GM18499 (cell line): ENCODE data around the gene PDRG1.

Experiments used
- ATAC-seq: cut with Tn5 transposase; IDR thresholded peaks from one replicate; pipeline ENCODE4 v1.9.1; 2021; ENCODE audit warnings: moderate number of reproducible peaks; ENCODE audit not compliant: insufficient read depth, unreplicated experiment

The PDRG1 gene

DNA sequence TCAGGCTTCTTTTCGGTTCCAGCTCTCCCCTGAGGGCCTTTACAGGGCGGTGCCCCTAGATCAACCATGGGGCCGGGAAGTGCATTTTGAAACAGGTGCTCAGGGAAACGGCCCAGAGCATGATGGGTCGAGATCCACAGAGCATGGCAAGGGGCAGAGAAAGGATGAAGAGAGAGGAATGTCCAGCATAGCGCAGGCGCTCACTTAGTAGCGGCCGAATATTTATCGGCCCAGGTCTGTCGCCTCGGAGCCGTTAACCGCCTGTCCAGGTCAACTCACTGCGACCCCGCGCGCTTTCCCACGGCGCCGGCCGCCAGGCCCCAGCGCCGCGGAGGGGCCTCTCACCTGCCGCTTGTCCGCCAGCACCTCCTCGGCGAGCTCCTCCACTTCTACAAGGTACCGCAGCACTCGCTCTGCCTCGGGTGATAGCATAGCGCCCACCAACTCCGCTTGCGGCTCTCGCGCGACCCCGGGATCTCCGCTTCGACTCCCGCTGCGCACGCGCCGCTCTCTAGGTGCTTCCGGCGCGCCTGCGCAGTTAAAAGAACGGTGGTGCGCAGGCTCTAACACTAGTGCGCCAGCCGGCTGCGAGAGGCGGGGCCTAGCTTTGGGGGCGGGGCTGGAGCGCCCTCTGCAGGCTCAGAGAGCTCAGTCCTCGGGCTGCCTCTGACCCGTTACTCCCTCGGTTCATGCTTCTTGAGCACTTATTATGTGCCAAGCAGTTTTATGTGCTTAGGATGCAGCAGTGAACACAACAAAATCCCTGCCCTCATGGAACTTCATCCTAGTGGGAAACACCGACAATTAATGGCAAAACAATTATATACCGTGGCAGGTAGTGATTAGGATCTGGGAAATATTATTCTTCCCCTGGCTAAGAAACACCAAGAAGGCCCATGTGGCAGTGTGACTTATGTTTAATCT lies at the start of gene PDRG1:
Gene PDRG1, minus strand, starts transcription at position 517 of the 924 bp plus-strand sequence. Its CDS starts 85 bp downstream, at position 432.
- ATAC-seq, result peak; percentile 86

DNA sequence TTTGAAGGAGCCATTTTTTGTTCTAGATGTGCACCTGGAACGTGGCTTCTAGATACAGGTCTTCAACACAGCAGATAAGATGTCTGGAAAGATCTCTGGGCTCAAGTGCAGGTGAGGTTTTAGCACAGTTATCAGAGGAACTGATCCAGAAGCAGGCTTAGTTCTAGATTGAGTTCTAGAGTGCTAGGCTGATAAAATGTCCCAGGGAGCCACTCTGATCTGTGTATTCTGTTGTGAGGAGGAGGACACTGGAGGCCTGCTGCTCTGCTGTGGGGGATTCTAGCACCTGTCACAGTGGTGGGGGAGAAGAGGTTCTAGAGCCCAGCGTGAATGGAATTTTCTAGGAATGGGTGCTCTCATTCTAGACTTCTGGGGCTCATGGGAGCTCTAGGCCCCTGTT lies 46.4 kb upstream of the PDRG1 start:
- ATAC-seq, result no peak

DNA sequence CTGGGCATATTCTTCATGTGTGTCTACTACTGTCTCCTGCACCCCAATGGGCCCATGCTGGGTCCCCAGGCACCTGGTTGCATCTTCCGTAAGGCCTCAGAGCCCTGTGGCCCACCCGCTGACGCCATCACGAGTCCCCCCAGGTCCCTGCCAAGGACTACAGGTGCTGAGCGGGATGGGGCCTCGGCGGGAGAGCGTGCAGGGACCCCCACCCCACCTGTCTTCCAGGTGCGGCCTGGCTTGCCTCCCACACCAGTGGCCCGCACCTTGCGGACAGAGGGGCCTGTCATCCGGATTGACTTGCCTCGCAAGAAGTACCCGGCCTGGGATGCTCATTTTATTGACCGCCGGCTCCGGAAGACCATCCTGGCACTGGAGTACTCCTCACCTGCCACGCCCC lies 45.1 kb upstream of the PDRG1 start:
- no peak for ATAC-seq

DNA sequence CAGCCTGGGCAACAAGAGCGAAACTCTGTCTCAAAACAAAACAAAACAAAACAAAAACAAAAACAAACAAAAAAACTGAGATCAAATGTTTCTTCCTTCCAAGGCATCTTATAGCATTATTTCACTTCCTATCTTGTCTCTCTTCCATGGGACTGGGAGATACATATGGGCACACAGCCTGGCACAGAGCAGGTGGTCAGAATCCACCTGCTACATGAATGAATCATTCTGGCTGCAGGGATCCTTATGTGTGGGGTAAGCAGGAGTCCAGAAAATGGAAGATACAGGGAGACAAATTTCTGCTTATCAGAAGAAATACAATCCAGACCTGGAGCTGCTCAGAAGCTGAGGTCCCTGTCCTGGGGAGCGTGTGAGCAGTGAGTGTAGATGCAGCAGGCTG lies 40.2 kb upstream of the PDRG1 start:
- ATAC-seq, result no peak

DNA sequence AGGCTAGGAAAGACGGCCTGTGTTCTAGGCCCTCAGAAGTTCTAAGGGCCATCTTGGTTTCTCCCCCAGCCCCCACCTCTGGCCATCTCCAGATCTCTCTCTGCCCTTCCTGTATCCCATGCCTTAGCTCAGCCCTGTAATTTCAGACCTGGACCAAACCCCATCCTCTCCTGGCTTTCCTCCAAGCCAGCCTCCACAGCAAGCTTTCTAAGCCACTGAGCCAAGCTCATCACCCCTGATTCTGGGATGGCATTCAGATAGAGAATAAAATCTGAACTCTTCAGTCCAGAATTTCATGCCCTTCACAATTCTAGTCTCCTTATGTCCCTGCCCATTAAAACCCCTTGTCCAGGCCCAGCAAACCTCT lies 39.5 kb upstream of the PDRG1 start:
- no peak for ATAC-seq

DNA sequence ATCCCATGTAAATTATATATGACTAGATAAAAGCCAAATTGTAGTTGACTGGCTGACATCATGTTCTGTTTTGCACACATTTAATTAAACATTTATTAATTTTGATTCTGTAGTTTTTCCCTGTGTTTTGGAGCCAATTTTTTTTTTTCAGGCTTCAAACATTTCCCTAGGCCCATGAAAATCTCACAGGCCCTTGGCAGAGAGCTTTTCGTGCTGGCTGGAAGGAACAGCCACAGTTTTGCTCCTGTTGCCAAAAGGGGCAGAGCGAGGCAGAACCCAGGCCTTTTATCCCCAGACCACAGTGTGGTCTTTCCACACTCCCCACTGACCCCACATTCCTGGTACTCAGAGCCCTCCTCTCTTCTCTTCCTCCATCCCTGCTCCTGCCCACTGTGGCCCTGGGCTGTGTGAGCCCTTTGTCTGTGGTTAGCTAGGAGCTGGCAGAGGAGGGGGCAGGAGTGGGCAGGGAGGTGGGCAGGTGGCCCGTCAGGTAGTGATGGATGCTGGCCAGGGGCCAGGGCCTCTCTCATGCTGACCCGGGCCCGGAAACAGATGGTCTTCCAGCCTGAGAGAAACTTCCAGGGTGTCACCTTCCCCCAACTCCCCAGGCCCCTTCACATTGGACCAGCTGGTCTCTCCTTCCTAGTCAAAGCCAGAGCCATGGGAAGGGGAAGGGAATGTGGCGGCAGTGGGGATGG lies 38.9 kb upstream of the PDRG1 start:
- no peak for ATAC-seq

DNA sequence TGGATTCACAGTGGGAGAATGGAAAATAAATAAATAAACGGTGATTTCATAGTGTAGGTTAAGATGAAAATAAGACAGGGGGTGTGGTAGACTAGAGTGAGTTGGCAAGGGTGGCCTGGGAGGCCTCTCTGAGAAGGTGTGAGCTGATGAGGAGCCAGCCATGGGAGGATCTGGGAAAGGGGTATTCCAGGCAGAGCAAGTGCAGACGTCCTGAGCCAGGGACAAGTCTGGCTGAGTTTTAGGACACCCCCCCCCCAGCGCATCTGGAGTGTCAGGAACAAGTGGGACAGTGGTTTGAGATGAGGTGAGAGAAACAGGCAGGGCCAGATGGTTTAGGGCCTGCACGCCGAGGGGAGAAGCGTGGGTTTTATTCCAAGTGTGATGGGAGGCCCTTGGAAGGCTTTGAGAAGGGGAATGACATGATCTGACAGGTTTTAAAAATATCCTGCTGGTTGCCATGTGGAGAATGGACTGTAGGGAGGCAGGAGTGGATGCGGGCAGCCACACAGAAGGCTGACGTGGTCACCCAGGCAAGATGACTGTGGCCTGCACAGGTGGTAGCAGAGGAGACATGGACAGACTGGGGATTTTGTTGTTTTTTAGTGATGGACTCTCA lies 37.3 kb upstream of the PDRG1 start:
- no peak for ATAC-seq

DNA sequence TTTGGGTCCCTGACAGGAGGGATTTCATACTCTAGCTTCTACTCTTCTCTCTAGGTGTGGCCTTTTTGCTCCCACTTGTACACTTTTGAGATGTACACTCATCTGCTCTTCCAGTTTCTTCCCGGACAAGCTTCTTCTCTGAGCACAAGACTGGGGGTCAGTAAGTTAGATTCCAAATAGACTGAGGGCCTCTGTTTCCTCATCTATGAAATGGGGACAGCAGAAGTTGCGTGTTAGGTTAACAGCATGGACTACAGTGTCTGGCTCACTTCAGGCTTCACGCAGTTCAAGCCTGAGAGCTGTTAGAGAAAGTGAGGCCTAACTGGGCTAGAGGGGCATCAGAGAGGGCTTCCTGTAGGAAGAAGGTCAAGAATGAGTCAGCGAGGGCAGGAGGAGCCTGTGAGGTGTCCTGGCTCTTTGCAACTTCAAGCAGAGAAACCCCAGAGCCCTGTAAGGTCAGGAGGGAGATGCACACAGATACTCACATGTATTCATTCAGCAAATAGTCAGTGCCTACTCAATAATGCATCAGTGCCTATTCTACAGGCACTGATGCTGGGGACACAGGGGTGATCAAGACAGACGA lies 36.7 kb upstream of the PDRG1 start:
- no peak for ATAC-seq

DNA sequence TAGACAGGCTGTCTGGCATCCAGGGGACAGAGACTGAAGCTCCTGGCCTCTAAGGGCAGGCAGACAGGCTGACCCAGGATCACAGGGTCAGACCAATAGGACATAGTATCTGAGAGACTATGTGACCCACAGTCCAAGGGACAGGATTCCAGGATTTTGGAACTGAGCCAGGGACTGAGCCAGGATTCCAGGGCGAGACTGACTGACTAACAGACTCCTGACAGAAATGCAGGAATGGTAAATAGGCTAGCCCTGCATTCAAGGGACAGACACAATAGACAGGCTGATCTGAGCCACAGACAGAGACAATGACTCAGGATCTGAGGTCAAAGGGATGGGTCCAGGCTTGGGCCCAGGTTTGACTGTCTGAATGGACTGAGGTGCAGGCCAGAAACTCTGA lies 35.9 kb upstream of the PDRG1 start:
- ATAC-seq, result no peak

DNA sequence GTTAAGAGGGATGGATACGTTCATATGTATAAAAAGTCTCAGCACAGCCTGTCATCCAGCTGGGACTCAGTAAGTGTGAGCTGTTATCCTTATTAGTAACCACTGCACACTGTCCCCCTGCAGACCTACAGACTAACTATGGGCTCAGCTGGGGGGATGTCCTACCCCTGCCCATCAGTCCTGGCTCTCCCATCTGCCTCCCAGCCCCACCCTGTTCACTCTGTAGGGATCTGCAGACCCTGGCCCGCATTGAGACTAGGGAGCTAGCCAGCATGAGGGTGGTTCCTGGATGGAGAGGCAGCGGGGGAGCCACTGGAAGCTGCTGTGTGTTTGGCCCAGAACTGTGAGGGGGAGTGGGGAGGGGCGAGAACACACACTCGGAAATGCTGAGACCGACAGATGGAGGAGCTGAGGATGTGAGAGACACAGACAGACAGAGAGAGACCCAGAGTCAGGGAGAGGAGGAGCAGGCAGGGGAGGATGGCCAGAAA lies 33.2 kb upstream of the PDRG1 start:
- ATAC-seq, result no peak

DNA sequence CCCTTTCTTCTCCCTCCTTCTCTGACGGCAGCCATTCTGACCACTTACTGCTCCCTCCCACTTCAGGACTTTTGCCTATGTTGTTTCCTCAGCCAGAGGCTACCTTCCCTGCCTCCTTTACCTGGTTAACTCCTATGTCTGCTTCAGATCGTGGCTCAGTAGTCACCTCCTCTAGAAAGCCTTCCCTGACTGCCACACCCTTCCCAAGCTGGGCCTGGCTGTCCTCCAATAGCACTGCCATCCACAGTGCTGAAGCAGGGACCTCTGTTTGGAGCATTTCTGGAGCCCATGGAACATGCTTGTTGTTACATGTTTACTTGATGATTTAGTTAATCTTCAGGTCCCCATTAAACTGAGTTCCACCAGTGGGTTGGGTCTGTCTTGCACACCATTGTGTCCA lies 29.9 kb upstream of the PDRG1 start:
- no peak for ATAC-seq

DNA sequence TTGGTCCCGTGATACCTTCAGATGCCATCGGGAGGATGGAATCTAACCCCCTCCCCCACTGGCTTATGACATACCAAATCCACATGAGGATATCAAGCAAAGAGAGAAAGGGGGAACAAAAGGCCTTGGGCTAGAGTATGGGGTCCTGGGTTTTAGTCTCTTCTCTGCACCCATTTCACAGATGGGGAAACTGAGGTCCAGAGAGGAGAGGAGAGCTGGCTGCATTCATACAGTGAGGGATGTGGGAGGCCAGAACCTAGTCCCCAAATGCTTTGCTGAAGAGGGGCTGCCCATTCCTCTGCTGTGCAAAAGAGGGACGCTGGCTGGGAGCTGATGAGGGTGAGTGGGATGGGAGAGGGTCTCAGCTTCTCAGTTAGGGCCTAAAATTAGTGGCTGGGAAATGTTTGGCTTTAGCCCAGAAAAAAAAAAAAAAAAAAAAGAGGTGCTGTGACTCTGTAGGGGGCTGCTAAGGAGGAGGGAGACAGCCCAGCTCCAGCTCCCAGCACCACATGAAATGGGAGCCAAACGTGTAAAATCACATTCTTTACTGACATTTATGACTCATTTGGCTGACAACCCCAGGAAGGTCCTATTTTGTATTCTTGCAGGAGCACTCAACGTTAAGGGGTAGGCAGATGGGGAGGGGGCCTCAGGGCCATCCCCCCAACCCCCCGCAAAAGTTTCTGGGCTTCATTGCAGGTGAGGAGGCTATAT lies 28.0 kb upstream of the PDRG1 start:
- no peak for ATAC-seq

DNA sequence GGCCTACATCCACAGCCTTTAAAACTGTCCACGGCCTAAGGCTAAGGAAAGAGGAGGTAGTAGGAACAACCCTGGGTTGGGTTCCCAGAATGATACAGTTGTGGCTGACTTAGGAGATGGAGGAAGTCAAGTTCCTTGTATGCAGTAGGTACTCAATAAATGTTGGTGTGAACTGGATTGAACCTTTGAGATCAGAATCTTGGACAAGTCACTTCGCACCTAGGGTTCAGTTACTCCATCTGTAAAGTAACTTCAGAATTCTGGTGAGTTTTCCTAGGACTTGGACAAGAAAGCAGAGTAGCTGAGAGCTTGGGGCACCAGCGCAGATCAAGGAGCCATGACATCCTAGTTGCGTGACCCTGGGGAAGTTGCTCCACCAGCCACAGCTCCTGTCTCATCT lies 25.2 kb upstream of the PDRG1 start:
- no peak for ATAC-seq

DNA sequence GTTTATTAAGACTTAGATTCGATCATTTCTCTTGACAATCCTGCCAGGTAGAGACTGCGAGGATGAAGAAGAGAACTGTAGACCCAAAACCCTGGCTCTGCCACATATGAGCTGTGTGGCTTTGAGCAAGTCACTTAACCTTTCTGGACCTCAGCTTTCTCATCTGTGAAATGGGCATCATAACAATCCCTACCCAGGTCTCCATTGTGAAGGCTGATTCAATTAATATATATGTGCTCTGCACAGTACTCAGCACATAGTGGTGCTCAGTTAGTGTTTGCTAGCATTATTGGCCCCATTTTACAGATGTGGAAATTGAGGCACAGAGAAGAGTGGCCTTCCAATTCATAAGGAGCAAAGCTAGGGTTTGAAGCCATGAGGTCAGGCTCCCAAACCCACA lies 24.0 kb upstream of the PDRG1 start:
- ATAC-seq, result no peak

DNA sequence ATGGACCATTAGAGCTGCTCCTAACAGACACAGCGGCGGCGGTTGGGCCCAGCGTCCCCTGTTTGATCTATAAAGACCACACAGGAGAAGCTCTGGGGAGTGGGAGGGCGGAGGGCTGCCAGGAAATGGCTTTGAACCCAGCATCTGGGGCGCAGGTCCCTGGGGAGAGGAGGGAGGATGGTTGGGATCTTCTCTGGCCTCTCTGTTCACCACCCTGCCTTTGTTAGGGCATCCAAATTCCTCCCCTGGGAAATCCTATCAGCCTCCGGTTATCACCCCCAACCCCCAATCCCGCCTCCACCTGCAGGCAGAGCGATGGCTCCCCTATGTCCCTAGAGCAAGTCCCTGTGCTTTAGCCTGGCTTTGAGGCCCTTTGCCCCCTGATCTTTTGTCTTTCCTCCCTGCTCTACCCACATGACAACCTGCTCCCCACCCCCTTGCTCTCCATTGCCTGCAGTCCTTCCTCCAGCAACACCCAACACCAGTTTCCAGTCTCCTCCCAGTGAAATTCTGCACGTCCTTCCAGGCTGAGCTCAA lies 23.2 kb upstream of the PDRG1 start:
- ATAC-seq, result no peak

DNA sequence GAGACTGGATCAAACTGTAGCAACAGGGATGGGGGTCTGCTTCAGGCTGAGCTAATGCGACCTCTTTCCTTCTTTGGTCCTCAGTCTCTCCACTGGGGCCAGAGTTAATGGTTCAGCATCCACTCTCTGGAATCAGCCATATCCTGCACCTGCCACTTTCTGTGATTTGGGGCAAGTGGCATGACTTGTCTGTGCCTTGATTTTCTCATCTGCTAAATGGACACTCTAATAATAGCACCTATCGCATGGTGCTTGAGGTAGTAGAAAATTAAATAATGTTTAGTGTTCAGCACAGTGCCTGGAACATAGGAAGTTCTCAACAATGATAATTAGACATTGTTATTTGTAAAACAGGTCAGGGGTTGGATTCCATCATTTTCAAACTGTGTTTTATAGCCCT lies 22.4 kb upstream of the PDRG1 start:
- no peak for ATAC-seq

DNA sequence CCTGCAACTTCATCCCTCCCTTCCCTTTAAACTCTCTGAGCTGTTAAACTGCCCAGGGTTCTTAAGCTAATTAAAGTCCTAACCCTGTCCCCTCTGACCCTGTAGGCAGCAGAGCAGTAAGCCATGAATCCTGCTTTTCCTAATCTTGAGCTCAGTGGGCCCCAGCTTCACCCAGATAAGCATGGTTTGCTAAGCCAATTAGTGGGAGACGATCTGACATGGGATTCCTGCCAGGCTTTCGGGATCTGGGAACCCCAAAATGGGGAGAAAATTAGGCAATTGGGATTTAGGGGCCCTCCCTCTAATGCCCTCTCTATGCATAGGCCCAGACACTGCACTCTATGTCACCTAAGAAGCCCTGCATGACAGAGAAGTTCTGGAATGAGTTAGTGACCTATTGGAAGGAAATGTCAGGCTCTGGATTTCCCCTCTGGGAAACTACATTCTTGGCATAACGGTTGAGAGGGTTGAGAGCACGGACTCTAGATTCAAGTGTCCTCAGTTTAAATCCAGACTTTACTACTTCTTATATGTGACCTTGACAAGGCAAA lies 20.7 kb upstream of the PDRG1 start:
- no peak for ATAC-seq

DNA sequence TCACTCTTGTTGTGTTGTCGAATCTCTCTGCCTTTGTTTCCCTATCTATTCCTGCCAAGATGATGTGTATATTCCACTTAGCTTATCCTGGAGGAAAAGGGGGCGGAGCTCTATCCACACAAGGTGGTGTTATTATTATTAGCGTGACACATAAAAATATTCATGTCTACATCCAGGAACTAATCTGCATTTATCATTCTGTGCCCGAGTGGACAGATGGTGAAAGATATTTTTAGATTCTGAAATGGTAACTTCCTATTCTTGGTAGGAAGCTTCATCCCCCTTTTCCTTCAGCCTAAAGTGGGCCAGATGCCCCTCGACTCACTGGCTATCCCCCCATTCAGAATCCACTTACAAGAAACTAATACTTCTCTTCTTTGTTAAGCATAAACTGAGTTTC lies 18.1 kb upstream of the PDRG1 start:
- ATAC-seq, result no peak

DNA sequence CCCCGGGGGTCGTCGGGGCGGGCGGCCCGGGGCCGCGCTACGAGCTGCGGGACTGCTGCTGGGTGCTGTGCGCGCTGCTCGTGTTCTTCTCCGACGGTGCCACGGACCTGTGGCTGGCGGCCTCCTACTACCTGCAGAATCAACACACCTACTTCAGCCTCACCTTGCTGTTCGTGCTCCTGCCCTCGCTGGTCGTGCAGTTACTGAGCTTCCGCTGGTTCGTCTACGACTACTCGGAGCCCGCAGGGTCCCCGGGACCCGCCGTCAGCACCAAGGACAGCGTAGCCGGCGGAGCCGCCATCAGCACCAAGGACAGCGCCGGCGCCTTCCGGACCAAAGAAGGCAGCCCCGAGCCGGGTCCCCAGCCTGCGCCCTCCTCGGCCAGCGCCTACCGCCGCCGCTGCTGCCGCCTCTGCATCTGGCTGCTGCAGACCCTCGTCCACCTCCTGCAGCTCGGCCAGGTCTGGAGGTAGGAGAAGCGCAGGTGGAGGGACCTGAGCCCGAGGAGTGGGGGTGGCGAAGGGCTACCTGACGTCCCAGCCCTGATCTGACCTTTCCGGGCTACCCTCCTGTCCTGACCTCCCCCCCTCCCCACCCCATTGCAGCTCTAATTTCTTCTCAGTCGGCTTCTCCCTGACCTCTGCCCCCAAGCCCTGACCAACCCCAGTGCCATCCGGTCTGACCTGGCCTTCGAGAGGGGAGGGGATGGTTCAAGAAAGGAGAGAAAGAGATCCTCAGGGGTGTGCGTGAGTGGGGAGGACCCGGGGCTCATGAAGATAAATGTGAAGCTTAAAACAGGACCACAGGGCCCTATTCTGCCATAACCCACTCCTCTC lies 16.7 kb upstream of the PDRG1 start:
- no peak for ATAC-seq
